Activated CD8-positive, alpha-beta memory T cell treated with anti-CD3 and anti-CD28 coated beads for 1 hour (primary cell): ENCODE measurements around the gene POLR3B.

Source experiments
- DNase-seq, 2 donors: peaks; one replicate each; pipeline ENCODE4 v3.0.0-alpha.2; 2020; ENCODE audit warnings: low read depth in 1 of 2; ENCODE audit errors: extremely low read depth in 1 of 2

The POLR3B gene

GRCh38 chr12:106527356-106527755, 169.8 kb downstream of the POLR3B start:
- DNase-seq, result no peak

GRCh38 chr12:106541201-106541600, 183.7 kb downstream of the POLR3B start:
- no peak for DNase-seq

GRCh38 chr12:106551410-106551809, 193.9 kb downstream of the POLR3B start:
- no peak for DNase-seq

GRCh38 chr12:106552228-106552627, 194.7 kb downstream of the POLR3B start:
- no peak for DNase-seq
